COLO668 (cell line): ENCODE results near the gene CAV1.

Experiments used
- DNase-seq: peaks from one replicate; lab custom pipeline; 2025; ENCODE audit not compliant: unreplicated experiment; lab: John Stamatoyannopoulos, UW

CAV1 gene

DNA sequence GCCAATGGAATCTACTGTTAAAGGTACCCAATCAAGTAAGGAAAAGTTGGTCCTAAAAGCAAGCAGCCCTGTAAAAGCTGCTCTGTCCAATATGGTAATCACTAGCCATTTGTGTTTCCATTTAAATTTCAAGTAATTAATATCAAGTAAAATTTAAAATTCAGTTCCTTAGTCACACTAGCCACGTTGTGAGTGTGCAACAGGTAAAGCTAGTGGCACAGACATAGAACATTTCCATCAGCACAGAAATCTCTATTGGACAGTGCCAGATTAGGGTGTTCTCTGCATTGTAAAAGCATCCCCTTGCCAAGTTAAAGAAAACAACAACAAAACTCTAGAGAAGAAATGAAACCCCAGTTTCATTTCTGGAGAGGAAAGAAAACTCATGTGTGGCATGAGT is 4.4 kb downstream of the CAV1 start:
- DNase-seq, result no peak

DNA sequence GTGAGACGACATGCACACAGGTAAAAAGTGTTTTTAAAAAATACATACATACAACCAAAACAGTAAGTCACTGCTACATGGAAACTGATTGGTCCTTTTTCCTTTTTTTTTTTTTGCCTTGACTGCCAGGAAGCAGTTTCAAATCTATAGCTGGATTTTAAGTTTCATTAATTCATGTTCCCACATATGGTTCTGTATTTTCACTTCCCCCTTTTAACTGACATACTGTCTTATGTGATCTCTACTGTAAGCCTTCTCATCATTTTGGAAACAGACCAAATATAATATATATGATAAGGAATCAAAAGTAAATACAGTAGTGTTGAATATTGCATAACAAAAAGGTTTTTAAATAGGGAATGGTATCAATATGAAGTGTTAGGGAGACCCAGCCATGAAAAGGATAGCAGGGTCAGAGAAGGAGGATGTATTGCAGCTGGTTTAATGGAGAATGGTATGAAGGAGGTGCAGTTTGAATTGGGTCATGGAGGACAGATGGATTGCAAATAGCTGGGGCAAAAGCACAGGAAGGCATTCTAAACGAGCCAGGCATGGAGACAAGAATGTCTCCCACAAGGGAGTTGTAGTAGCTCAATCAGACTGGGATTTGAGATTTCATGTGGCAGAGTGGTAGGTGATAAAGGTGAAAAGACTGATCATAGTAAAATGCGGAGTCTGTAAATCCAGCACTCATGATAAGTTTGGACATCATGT is 5.4 kb downstream of the CAV1 start:
- DNase-seq, result no peak

DNA sequence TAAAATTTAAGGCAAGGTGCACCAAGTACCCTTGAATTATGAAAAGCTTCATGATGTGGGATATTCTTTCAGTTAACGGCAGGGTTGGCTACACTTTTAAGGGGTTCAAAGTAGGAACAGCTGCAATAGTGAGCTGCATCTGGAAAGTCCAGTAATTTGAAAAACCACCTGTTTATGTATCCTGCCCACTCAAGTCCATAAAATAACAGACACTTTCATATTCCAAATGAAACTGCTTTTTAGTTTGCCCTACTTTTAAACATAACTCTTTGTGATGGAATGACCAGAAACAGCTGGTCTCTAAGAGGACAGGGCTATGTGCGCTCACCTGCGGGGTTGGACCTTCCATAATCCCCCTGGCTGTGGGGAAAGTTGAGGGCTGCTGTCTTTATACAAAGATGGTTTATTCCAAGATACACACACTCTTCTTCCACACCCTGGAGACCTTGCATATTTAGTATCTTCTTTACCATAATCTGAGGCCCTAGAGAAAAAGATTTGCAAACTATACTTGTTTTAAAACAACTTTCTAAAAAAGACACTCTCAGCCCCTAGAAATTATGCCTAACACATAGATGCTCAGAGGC is 7.4 kb downstream of the CAV1 start:
- DNase-seq, result no peak

DNA sequence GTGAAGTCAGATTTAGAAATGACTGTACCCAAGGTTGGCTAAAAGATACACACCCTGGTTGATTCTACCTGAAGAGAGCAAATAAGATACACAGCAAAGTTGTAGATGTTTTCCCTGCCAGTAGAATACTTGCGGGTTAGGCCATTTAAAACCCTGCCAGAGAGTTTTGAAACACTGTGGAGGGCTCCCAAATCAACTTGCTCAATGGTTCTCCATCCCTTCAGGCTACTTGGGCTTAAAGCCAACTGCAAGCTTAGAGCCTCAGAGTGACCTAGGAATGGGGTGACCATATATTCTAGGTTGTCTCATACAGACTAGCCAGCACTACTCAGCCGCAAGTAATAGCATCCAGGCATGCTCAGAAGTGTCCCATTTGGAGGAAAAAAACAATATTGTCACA is 10.0 kb downstream of the CAV1 start:
- DNase-seq, result no peak

DNA sequence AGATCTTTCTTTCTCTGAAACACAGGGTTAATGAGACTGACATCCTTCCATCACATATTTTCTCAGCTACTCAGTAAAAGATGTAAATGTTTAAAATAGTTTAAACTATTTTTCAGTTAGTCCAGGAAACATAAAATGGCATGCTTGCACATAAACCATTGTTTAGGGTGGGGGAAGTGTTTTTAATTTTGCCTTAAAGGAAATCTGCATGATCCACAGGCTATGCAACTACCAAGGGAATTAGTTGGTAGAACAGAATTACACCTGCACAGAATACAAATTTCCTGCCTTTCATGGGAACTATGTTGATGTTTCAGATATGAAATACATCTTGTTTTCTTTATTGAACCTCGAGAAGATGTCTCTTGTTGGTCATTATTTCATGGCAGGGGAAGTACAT is 10.6 kb downstream of the CAV1 start:
- no peak for DNase-seq

DNA sequence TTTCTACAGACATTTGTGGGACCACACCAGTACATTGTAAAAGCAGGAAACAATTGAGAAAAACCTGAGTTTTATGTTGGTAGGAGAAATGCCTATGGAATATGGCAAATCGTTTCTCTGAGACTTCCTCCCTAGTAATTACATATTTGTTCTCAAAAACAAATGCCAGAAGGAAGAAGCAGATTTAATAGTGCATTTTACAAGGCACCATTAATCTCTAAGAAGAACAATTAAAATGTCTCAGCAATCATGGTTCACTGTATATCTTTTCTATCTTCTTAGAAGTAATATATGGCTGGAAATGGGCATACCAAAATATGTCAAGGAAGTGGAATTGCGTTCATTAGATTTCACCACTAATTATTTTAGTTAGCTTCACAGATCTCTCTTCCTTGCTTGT is 13.3 kb downstream of the CAV1 start:
- no peak for DNase-seq

DNA sequence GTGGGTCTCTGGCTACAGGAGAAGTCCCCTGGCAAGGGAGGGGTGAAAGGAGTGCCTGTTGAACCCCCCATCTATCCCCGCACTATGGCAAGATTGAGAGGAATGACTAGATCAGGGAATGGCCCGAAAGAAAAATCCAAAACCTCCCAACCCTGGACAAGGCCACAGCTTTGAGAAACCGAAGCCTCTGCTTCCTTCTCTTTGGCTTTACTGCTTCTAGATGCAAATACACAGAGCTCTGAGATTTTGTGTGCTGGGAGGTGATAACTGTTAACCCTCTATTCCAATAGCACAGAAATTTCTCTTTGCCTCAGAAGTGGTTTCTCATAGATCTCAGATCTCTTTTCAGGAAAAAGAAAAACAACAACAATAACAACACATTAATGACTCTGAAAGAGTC is 15.0 kb downstream of the CAV1 start:
- DNase-seq, result no peak

DNA sequence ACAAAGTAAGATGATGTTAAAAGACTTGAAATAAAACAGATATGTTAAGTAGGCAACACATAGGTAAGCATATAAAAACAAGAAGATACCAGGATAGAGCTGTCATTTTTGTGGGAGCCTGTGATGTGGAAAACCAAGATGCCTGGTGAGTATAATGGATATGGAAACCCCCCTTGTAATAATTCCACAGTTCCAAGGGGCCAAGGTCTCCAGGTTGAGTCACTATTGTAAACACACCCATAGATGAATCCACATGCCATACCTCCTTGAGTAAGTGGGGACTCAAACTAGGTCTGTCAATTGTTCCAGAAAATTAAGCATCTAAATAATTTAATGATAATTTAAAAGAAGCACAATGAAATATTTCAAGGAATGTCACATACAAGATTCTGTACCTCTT is 15.9 kb downstream of the CAV1 start:
- no peak for DNase-seq

DNA sequence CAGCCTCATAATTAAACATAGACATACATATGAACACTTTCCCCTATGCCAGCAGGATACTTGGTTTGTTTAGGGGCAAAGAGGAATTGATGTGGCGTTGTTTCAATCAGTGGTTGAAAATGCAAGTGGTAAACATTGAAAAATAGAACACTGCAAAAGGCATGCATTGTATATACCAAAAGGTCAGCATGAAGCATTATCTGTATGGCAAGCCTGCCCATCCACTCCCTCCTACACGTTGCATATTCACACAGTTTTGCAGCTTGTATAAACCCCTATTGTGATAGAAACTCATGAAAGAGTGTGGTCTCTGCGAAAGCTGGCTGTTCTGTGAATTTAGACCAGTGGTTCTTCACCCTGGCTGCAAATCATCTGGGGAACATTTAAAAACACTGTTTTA is 17.1 kb downstream of the CAV1 start:
- DNase-seq, result no peak

DNA sequence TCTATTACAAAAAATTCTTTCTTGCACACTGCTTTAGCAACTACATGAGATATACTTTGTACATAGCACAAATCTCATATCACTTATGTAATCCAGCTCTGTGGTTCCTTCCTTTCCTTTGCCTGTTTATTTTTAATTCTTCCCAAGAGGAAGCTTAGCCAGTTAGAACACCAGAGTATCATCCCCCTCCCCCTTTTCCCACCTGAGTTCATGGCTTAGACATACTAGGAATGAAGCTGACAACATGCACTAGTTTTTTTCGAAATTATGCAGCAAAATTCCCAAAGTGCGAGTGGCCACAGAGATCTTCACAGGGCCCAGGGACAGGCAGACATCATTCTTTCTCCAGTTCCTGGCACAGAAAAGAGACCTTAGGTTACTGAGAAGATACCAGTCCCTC is 17.8 kb downstream of the CAV1 start:
- DNase-seq, result no peak

DNA sequence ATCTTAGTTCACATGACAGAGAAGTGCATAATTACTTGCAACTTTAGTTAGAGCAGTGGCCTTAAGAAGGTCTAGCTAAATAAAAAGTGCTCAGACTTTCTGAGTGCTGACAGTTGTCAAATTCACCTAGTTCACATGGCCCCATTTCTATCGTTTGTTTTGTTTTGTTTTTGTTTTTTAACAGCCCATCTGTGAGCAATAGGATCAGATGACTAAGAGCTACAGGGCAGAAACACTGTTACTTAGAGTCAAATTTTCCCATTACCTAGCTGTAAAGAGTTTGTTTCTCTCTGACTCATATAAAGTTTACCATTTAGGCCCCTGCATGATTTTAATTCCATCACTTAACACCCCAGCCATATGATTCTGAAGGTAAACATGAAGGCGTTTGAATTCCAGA is 18.8 kb downstream of the CAV1 start:
- DNase-seq, result no peak

DNA sequence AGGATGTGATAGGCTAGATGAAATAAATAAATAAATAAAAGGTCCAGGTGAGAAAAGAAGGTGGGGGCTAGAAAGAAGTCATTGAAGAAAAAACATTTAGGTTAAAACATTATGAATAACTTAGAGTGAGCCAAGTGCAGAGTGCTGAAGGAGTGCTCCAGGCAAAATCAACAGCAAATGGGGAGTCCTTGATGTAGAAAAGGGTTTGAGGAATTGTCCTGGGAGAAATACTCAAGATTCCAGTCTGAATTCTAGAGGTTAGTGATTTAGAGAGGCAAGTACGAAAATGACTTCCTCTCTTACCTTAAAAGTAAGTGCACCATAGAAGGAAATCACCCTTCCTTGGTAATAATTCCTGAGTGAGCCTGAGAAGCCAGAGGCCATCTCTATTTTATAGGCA is 19.7 kb downstream of the CAV1 start:
- DNase-seq, result no peak

DNA sequence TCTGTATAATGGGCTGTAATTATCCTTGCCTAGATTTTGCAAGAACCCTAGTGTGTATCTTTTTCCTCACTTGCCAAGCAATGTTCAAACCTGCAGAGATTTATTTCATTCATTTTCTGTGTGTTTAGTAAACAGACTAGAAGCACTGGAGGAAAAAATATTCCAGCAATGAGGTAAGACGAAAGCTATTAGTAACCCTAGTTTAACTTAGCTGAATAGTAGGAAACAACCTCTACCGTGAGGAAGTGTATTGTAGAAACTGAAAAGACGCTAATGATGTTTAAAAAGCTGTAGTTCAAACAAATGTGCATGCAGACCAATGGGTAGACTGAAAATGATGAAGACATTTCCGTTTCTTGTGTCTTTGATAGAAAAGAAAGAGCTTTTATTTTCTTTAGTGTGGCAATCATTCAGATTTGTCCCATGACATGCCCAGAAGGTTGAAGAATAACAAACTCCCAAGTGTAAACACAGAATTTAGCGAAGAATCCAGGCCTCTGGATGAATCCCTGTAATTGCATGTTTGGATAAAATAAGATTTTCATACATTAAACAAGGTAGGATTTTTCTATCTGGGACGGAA is 20.7 kb downstream of the CAV1 start:
- no peak for DNase-seq

DNA sequence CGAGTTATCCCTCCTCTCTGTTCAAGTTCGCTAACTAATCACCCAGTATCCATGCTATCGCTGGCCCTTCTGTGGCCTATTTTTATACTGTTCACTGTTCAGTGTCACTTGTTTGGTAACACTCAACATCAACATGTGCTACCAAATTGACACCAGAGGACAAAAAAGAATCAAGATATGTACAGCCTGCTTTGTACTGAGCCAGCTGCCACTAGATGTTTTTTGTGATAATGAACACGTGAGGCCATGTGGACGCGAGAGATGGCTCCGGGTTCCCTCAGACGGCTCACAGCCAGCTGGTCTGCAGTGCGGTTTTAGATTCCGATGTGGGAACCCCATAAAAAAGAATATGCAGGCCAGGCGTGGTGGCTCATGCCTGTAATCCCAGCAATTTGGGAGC is 21.2 kb downstream of the CAV1 start:
- no peak for DNase-seq

DNA sequence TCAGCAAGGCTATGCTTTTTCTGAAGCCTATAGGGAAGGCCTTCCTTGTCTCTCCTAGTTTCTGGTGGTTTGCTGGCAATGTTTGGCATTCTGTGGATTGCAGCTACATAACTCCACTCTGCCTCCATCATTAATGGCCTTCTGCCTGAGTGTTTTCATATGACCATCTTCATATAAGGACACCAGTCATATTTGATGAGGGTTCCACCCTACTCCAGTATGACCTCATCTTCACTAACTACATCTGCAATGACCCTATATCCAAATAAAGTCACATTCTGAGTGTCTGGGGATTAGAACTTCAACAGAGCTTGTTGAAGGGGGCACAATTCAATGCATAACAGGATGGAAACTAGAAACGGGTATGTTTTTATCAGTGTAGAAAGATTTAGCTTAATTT is 22.1 kb downstream of the CAV1 start:
- no peak for DNase-seq

DNA sequence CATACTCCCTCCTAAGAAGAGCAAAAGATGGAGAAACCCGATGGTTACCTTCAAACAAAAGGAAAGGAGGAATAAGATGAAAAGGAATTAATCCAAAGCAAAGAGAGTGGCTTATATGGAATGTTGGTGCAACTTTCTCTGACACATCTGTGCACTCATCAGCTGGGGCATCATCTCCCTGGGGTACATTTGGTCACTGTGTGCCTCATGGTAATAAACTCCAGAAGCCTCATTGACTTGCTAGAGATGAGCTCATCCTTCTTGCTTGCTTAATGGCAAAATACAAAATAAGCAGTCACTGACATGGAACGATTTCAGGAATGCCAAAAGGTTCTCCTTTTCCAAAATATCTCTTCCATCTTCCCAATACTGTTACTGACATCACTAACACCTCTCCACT is 22.5 kb downstream of the CAV1 start:
- no peak for DNase-seq

DNA sequence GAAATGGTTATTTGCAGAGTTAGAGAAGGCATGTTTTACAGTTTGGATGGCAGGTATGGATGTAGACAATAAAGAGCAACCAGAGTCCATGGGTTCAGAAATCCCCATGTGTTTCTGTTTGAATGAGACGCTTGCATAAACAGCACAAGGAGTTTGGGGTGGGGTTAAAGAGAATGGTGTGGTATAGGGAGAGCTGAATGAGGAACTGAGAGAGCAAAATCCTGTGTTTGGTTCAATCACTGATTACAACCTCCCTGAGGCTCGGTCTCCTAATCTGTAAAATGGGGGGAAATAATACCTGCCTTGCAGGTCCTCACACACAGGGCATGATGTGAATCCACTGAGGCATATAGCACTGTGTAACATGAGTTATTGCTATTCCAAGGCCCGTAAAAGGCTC is 23.7 kb downstream of the CAV1 start:
- DNase-seq, result no peak

DNA sequence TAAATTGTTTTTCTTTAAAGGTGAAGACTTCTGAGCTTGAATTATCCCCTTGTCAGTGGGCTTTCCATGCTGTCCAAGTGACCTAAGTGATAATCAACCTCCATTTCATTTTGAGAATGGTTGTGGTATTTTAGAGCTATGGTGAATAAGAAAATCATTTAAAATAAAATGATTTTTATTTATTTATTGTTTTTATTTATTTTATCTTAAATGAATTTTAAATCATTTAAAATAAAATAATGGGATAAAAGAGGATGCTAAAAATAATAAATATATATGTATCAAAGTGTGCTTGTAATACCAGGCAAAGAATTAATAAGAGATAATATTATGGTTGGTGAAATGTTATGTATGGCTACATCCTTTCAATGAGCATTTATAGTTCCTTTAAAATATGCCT is 24.5 kb downstream of the CAV1 start:
- DNase-seq, result no peak

DNA sequence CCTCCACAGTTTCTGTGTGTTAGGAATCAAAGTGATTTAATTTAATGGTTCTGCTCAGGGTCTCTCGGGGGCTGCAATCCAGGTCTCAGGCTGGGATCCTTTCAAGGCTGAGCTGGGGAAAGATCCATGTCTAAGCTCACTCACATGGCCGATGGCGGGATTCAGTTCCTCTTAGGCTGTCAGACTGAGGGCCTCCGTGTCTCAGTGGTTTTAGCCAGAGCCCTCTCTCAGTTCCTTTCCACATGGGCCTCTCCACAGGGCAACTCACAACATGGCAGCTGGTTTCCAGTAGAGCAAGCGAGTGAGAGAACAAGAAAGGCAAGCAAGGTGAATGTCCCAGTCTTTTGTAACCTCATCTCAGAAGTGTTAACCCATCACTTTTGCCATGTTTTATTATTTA is 26.9 kb downstream of the CAV1 start:
- DNase-seq, result no peak

DNA sequence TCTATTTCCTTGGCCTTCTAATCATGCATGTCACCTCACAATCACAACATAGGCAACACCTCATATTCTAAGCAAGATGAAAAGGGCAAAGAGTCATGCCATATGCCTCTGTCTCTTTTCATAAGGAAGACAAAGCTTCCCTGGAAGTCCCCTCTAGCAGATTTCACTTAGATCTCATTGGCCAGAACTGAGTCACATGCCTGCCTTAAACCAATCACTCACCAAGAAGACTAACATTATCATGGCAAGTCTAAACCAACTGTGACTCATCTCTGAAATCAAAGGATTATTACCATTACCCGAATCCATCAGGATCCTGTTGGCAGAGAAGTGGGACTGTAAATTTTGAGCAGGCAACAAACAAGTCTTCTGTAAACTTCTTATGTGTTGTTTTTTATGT is 27.8 kb downstream of the CAV1 start:
- DNase-seq, result no peak

DNA sequence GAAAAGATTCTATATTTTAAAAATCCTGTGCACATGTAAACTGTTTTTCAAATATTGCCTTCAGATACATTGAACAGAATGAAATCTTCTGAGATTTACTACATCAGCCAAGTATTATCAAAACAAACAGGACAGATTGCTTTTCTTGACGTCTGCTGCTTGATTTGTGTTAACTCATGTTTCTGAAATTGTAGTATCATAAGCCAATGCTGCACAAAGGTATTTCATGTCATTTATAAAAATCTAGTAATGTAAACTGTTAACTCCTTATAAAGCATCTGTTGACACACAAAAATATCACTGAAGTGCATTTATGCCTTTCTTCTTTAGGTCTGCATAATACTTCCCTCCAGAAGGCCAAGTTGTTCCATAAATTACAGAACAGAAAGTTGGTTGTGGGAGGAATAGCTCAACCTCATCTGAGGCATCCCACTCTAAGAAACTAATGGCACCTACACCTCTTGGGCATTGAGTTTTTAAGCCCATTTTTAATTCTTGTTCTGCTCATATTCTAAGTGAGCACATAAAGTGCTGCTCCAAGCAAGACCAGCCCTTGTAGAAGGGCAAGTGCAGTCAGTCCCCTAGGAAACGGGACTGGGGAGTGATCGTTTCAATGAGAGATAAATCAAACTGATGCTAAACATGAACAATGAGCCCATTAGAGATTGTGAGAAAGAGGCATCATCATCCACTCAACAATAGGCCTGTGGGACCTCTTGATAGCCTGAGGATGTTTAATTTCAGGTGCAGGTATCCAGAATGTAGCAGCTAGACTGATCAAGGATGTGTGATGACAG is 28.5 kb downstream of the CAV1 start:
- no peak for DNase-seq

DNA sequence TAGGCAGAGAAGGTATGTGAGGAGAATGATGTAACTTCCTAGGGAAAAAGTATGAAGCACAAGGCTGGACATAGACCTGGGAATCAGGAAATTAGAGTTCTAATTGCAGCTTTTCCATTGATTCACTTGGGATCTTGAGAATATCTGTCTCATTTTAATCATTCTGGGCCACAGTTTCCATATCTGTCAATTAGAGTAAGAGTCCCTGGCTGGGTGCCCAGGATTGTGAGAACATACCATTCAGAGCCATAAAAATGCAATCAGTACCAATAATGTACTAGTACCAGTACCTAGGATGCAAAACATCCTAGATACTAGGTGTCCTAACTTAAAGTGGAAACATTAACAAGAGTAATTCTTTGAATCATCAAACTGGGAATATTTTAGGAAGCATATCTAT is 29.6 kb downstream of the CAV1 start:
- no peak for DNase-seq
